Stimulated activated CD4-positive, alpha-beta T cell treated with anti-CD3 and anti-CD28 coated beads, Interleukin-1b, Interleukin-23, amount 100 ng/mL, for 1 hour (primary cell): Measurements from ENCODE around the gene TLNRD1.
A peak's percentile ranks its signal among the peaks of the same experiment; 100 is the strongest.

Experiments
- DNase-seq, 2 donors: peaks; one replicate each; pipeline ENCODE4 v3.0.0-alpha.2; 2020; ENCODE audit warnings: low read depth in 2 of 2

TLNRD1 gene

GRCh38 chr15:80977627-80978036, 23.1 kb upstream of the TLNRD1 start:
- no peak for DNase-seq

DNA sequence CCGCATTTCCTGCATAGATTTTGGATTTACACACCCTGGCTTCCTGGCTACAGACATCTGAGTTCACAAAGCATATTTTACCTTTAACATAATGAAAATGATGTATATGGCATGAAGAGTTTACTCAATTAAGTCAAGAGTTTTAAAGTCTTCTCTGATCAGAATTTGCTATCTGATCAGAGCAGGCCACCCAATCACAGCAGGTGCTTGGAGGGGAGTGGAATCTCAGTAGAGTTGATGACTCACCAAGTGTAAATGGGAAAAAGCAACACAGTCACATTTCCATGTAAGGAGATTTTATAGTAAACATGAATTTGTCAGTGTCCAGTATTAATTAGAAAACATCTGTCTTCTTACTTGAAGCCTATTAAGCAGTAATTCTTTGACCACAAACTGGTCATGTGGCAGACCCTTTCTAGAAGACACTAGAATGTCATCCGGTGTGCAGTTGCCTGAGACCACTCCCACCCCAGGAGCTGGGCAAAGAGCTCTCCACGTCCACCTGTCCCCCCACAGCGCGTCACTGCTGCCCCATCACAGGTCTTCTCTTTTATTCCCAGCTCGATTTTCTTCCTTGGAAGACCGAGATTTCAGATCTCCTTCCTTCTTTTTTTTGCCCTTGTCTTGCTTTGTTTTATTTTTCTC, 21.9 kb upstream of the TLNRD1 start:
- DNase-seq: no peak

DNA sequence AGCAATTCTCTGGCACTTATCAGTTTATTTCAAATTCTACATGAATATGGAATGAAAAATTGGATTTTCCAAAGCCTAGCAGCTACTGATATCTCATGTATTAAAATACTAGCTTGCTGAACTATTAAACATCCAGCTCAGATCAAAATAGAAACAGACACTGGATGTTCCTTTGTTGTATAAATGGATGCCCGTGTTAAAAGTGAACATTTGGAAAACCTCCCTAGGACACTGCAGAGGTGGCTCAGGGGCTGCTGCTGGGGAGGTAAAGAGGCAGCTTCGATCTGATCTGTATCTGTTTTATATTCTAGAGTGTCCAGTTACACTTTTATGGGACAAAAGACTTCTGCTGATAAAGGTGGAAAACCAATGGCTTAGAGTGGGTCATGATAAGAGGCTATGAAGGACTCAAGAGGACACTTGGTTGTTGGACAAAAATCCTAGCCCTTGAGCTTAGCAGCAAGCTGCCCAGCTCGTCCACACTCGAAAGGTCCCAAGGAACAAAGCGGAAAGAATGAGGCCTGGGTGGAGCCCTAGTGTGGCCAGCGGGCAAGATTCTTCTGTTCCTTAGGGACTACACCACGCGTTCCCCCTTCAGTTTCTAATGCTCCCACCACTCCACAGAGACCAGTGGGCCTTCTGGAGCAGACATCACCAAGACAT, 21.1 kb upstream of the TLNRD1 start:
- no peak for DNase-seq

- no peak for DNase-seq
These were observed 18.5 kb upstream of the TLNRD1 start for GRCh38 chr15:80982205-80982604.

DNA sequence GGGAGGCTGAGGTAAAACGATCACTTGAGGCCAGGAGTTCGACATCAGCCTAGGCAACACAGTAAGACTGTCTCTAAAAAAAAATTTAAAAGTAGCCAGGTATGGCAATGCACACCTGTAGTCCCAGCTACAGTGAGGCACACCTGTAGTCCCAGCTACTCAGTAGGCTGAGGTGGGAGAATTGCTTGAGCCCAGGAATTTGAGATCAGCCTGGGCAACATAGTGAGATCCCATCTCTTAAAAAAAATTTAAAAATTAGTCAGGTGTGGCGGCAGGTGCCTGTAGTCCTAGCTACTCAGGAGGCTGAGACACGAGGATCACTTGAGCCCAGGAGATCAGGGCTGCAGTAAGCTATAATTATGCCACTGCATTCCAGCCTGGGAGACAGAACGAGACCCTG, 17.9 kb upstream of the TLNRD1 start:
- DNase-seq: no peak

DNA sequence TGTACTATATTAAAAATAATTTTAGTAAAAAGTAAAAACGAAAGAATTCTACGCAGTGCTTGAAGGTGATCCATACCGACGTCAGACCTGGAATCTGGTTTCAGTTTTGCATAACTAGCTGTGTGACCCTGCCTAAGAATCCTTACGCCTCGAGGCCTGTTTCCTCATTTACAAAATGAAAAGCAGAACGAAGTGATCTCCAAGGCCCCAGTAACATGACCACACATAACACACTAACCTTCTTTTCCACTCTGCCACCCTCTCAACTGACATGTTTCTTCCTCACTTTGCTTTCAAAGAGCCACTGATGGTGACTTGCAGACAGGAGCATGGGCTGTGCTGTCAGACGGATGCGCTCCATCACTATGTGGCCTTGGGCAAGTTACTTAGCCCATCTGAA, 15.9 kb upstream of the TLNRD1 start:
- no peak for DNase-seq

DNA sequence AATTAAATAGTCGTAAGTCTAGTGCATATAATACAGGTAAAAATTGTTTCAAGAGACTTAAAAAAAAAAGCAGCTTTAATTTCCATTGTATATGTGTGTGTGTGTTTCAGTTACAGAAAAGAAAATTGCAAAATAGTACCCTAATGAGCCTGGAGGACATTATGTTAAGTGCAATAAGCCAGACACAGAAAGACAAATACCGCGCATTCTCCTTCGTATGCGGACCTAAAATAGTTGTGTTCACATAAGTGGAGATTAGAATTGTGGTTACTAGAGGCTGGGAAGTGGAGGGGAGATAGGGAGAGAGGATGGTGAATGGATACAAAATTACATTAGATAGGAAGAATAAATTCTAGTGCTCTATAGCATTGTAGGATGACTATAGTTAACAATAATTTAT, 14.7 kb upstream of the TLNRD1 start:
- DNase-seq: no peak

DNA sequence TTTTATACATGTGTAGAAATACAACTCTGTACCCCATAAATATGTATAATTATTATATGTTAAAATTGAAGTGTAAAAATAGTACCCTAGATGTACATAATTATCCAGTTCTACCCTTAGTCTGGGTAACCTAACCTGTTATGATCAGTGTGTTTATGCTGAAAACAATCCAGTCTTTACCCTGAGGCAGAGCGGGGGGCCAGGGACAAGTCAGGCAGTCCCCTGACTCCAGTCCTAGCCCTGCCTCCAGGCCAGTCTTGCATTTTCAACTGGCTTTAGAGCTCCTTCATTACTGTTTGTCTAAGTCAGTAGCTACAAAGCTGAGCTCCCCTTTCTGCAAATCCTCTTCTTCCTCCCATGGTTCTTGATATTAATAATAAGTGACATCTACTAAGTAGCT, 14.2 kb upstream of the TLNRD1 start:
- no peak for DNase-seq

- DNase-seq: no peak
These were observed 12.5 kb upstream of the TLNRD1 start for GRCh38 chr15:80988148-80988796.

- no peak for DNase-seq
These were observed 11.6 kb upstream of the TLNRD1 start for GRCh38 chr15:80989081-80989517.

- peak; percentile 96 to 99 for DNase-seq
These were observed 10.9 kb upstream of the TLNRD1 start, which contains the start of gene MESD for GRCh38 chr15:80989518-80990478. Gene MESD (minus strand): TSS chr15:80989819. CDS start chr15:80989791, 28 bp downstream.

GRCh38 chr15:80990955-80991354, 9.8 kb upstream of the TLNRD1 start:
- no peak for DNase-seq

DNA sequence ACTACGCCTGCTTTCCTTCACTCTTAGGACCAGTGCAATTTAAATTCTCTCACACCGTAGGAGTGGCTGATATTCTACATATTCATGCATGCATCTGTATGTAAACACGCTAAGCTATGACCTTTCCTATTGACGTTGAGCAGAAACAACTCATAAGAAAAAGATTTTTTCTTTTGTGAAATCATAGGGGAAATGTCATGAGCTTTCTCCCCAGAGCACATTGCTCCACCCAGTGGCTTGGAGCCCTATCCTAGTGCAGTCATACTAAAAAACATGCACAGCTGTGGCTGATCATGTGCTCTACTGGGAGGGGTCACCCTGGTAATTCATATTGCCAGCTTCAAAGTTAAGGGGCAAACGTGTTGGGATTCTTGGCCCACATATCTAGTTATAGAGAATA, 9.3 kb upstream of the TLNRD1 start:
- DNase-seq: no peak

DNA sequence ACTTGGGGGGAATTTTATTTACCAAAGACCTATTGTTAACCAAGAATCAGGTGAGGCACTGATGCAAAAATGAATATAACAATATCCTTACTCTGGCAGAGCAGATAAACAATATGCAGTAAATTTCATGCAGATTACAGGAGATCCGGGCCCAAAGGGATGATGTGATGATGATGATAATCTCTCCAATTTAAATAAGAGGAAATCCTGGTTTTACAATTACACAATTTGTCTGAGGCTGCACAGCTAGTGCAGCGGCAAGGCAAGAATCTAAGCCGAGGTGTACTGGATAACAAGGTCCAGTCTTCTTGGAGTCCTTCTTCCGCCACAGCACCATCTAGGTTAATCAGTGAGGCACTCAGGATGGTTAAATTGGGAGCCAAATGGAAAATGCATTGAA, 8.7 kb upstream of the TLNRD1 start:
- no peak for DNase-seq

DNA sequence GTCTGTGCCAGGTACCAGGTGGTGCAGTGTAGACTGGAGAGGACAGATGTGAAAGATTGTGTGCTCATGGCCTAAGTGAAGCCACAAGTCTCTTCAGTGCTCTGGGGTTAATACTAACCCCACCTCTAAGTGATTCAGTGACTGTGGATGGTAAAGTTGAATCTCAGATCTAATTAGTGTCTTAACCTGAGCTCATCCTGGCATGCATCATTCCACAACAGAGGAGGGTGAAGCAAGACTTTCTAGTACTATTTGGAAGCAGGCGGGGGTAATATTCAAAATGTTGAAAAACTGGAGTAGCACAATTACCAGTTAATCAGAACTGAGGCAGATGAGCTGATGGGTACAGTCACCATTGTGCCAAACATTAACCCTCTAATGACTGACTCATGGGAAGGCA, 8.3 kb upstream of the TLNRD1 start:
- no peak for DNase-seq

DNA sequence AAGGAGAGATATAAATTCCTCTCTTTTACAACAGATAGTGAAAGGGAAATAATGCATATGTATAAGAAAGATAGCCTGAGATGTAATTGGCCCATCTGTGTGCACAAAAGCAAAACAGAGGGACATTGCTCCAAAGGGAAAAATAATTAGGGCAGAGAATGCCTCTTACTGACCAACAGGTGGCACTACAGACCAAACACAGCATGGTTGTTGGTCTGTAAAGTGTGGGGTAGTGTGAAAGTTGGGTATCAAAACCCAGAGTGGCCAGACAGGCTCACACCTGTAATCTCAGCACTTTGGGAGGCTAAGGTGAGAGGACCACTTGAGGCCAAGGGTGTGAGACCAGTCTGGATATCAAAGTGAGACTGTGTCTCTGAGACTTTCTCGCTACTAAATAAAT, 4.5 kb upstream of the TLNRD1 start:
- no peak for DNase-seq

GRCh38 chr15:80997692-80998091, 3.0 kb upstream of the TLNRD1 start:
- no peak for DNase-seq

GRCh38 chr15:80998251-80998650, 2.5 kb upstream of the TLNRD1 start:
- DNase-seq: no peak

DNA sequence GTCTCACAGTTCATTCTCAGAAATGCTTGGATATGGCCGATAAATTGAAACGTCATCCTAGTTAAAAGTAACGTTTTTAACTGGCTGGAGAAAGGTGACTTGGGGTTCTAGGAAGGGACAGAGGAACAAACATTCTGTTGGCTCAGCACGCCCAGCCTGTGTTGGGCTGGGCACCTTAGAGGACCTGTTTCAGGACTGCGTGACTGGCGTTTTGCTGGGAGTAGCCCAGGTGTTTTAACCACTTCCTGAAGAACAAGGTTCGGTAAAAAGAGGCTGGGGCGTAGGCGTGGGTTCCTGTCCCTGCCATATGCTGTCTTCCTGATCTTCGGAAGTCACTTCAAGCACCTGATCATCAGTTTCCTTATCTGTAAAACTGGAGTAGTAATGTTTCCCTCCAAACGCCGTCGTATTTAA, 1.1 kb upstream of the TLNRD1 start:
- no peak for DNase-seq

GRCh38 chr15:81000144-81000623, 539 bp upstream of the TLNRD1 start:
- DNase-seq: no peak

DNA sequence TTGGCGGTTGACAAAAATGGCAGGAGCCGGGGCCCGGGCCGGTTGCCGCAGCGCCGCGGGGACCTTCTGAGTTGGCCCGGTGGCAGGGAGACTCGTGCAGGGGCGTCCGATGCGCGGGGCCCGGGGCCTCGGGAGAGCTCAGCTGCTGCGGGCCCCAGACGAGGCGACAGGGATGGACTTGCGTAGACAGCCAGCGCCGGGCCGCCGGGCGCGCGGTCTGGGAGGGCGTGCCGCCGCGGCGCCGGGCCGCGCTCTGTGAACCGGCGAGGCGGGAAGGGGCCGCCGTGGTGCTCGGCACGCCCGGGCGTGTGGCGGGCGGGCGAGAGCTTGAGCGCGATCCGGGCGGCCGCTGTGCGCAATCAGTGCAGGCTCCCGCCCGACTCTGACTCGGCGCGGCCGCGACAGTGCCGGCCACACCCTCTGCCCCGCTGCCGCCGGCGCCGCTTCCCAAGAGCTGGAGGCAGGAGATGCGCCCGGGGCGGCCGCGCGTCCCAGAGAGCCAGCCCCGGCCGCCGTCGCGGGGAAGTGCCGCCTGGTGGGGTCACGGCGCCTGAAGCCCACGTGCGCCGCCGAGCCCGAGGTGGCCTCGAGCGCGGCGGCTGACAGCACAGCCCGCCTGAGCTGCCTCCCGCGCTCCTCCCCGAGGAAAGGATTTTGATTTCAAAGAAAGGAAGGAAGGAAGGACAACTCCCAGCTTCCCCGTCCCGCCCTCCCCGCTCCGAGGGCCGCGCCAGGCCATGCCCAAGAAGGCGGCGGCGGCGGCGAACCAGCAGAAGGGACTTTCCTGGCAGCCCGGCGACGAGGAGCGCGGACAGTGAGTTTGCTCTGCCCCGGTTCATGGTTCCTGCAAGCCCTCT, 657 bp downstream of the TLNRD1 start:
- peak in 1 of 2 donors; percentile 28 for DNase-seq
